Cardiac atrium fibroblast (primary cell): ENCODE results near the gene AKT1. TPM values are rescaled to one million over a fixed set of nuclear protein-coding genes. Genes with fewer than 3 reads are reported as not detected.

Source experiments
- total RNA-seq: library from RNA; depleted of rRNA; stranded (reverse); fragments of >200 nt; gene quantifications from 2 replicates; pipeline ENCODE4 v1.2.3, GENCODE V29; 2015

Gene AKT1
- total RNA-seq: 115 and 128 TPM in 2 replicates

GRCh38 chr14:104794993-104795780 is at the start of gene AKT1:
Gene AKT1 (minus strand): TSS chr14:104795748. CDS start chr14:104792643, 3,105 bp downstream.

DNA sequence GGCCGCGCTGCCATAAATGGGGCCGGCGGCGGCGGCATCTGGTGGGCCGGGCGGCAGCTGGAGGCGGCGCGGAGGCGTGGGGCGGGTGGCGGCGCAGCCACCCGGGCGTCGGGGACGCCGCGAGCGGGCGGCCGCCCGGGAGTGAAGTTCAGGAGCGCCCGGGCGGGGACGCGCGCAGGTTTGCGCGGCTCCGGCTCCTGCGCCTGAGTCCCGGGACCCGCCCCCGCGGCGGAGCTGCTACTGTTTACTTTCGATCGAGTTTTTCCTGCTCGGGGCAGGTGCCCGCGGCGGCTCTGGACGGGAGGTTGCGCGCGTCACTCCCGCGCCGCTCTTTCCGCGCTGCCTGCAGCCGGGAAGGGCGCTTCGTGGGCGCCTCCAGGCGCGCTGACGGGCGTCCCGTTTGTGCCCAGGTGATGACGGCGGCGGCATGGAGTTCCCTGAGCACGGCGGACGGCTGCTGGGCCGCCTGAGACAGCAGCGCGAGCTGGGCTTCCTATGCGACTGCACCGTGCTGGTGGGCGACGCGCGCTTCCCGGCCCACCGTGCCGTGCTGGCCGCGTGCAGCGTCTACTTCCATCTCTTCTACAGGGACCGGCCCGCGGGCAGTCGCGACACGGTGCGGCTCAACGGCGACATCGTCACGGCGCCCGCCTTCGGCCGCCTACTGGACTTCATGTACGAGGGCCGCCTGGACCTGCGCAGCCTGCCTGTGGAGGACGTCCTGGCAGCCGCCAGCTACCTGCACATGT is 5.4 kb upstream of the AKT1 start, which contains the start of gene ZBTB42:
Gene ZBTB42, plus strand, starts transcription at position 331 of the 749 bp plus-strand sequence. Its CDS starts 97 bp downstream, at position 428.

DNA sequence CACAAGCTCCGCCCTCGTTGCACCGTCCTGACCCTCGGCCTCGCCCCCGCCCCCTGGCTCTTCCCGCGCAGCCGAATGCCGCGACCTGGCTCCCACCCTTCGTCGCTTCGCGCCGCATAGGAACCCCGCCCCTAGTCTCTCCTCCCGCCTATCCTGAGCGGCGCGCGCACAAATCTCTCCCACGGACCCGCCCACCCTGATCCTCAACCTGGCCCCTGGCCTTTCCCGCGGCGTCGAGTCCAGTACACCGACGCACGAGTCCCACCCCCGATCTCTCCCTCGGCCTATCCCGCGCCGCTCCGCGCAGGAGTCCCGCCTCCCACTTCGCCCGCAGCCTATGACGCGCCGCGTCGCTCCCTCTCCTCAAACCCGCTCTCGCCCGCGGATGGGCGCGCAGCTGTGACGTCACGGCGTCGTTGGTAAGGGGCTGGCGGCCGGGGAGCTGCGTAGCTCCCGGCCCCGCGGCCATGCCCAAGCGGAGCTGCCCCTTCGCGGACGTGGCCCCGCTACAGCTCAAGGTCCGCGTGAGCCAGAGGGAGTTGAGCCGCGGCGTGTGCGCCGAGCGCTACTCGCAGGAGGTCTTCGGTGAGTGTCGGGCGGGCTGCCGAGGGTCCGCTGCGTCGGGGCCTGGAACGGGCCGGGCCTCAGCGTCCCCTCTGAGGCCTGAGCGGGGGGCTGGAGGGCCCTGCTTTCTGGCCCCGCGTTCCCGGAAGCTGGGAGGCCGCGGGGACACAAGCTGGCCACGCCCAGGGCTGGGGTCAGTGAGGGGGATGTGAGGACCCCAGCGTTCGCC is 42.6 kb downstream of the AKT1 start, which contains the start of gene SIVA1:
Gene SIVA1, plus strand, starts transcription at position 413 of the 793 bp plus-strand sequence. Its CDS starts 55 bp downstream, at position 468.

DNA sequence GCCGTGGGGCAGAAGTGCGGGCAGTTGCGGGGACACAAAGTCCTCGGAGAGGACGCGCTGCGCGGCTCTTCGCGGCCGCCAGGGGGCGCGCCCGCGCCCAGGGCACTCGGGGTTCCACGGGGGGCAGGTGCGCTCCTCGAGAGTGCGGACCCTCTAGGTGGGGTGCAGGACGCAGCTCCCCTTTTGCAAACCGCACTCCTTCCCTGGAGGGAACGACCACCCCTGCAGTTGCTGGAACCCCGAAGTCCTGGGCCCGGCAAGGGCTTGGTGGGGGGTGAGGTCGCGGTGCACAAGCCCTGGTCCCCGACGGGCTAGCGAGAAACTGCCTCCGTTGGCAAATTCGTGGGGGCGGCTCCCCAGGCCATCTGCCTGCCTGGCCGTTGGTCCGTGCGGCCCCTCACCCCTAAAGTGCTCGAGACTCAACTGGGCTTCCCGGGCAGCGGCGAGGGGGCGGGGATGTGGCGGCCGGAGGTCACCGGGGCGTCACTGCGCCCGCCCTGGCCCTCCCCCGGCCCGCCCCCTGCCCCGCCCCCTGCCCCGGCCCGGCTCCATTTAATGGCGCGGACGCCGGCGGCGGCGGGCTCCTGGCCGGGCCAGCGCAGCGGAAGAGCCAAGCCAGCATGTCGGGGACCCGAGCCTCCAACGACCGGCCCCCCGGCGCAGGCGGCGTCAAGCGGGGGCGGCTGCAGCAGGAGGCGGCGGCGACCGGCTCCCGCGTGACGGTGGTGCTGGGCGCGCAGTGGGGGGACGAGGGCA is 71.7 kb downstream of the AKT1 start, which contains the start of gene ADSS1:
Gene ADSS1, plus strand, starts transcription at position 579 of the 756 bp plus-strand sequence. Its CDS starts 42 bp downstream, at position 621.

Other genes with a start within 250 kb of the AKT1 start
- gene C14orf180, start 216.0 kb downstream of the AKT1 start, total RNA-seq: not detected in 2 replicates
- gene TMEM179, start 191.0 kb downstream of the AKT1 start, total RNA-seq: not detected in 2 replicates
- gene INF2, start 106.1 kb downstream of the AKT1 start, total RNA-seq: 51.7 and 52.7 TPM in 2 replicates
- 6.3 and 13.0 TPM in 2 replicates for gene ADSS1, start 71.5 kb downstream of the AKT1 start, total RNA-seq
- 184 and 211 TPM in 2 replicates for gene SIVA1, start 42.6 kb downstream of the AKT1 start, total RNA-seq
- 3.1 and 3.4 TPM in 2 replicates for gene ZBTB42, start 5.4 kb upstream of the AKT1 start, total RNA-seq
- 17.5 and 17.8 TPM in 2 replicates for gene CEP170B, start 69.5 kb upstream of the AKT1 start, total RNA-seq
- not detected in 2 replicates for gene PLD4, start 129.1 kb upstream of the AKT1 start, total RNA-seq
- gene AHNAK2, start 182.6 kb upstream of the AKT1 start, total RNA-seq: 28.5 and 28.7 TPM in 2 replicates
- gene CLBA1, start 190.0 kb upstream of the AKT1 start, total RNA-seq: 4.9 and 11.5 TPM in 2 replicates
- 11.4 and 11.5 TPM in 2 replicates for gene CDCA4, start 225.3 kb upstream of the AKT1 start, total RNA-seq